Fibroblast of the aortic adventitia (primary cell): ENCODE results near the gene ABCA6. TPM values are rescaled to one million over a fixed set of nuclear protein-coding genes. Genes with fewer than 3 reads are reported as not detected.

ENCODE experiments used
- DNase-seq: peaks from one replicate; pipeline ENCODE4 v3.0.0-alpha.2; 2010; ENCODE audit warnings: low read depth
- H3K4me3 ChIP-seq: 2 replicates; pipeline ENCODE4 v1.5.1; 2011; ENCODE audit warnings: low read depth, mild to moderate bottlenecking, control low read depth, low read length, moderate library complexity
- CTCF ChIP-seq: IDR thresholded peaks from 2 replicates; pipeline ENCODE4 v1.5.1; 2011; ENCODE audit warnings: mild to moderate bottlenecking, low read length, control low read depth, inconsistent platforms; ENCODE audit not compliant: insufficient read depth
- total RNA-seq: library from RNA; depleted of rRNA; stranded (reverse); fragments of >200 nt; gene quantifications from 2 replicates; pipeline ENCODE4 v1.2.3, GENCODE V29; 2012; ENCODE audit warnings: low replicate concordance

The ABCA6 gene
- total RNA-seq, 1 donor = 192 TPM

GRCh38 chr17:69164206-69164605, 22.5 kb upstream of the ABCA6 start:
- no peak for TF ChIP-seq CTCF

GRCh38 chr17:69159418-69159817, 17.7 kb upstream of the ABCA6 start:
- TF ChIP-seq CTCF = no peak
- no peak for DNase-seq

More at GRCh38 chr17:69164206-69164605, 22.5 kb upstream of the ABCA6 start:
- no peak overlapping the region for H3K4me3 ChIP-seq
- no peak for DNase-seq

GRCh38 chr17:69154267-69154666, 12.6 kb upstream of the ABCA6 start:
- no peak overlapping the region for H3K4me3 ChIP-seq
- DNase-seq = no peak
- TF ChIP-seq CTCF = no peak

More at GRCh38 chr17:69159418-69159817, 17.7 kb upstream of the ABCA6 start:
- H3K4me3 ChIP-seq = no peak overlapping the region

- H3K4me3 ChIP-seq = no peak overlapping the region
- TF ChIP-seq CTCF = no peak
- no peak for DNase-seq
These were observed 8.6 kb upstream of the ABCA6 start for GRCh38 chr17:69150333-69150732.

GRCh38 chr17:69147460-69147859, 5.8 kb upstream of the ABCA6 start:
- no peak for DNase-seq
- H3K4me3 ChIP-seq = no peak overlapping the region
- TF ChIP-seq CTCF = no peak

- no peak for TF ChIP-seq CTCF
- peak; percentile 8 for DNase-seq
These were observed 2.9 kb upstream of the ABCA6 start for GRCh38 chr17:69144331-69145255.

More at GRCh38 chr17:69144331-69145255, 2.9 kb upstream of the ABCA6 start:
- no peak overlapping the region for H3K4me3 ChIP-seq
